HepG2 (cell line): ENCODE results near the gene SARNP. TPM values are rescaled to one million over a fixed set of nuclear protein-coding genes. Genes with fewer than 3 reads are reported as not detected.

ENCODE experiments used
- AGO2 ChIP-seq: fragments of 200-400 bp; formaldehyde crosslinking; optimal IDR thresholded peaks from 2 replicates; pipeline ENCODE3; 2017; ENCODE audit warnings: mild to moderate bottlenecking, low read depth, low read length, moderate library complexity
- ATF4 ChIP-seq, 2 experiments: fragments of 450-650 bp in 1 of 2; sonication (generic) in 1 of 2; formaldehyde crosslinking; IDR thresholded peaks; 2 replicates each; pipeline versions ENCODE4 v1.5.0 to v1.8.0; 2020 to 2022; ENCODE audit warnings: mild to moderate bottlenecking in 1 of 2, missing genetic modification reagents in 1 of 2
- ATF7 ChIP-seq, 2 experiments: fragments of 450-650 bp in 1 of 2; sonication (generic) in 1 of 2; formaldehyde crosslinking in 1 of 2; IDR thresholded peaks; 2 replicates each; pipeline versions ENCODE4 v1.4.0 to v1.6.1; 2016 to 2020; ENCODE audit warnings: antibody characterized with exemption in 1 of 2, mild to moderate bottlenecking in 1 of 2, missing genetic modification reagents in 1 of 2
- CEBPG ChIP-seq: IDR thresholded peaks from 2 replicates; pipeline ENCODE4 v1.6.1; 2016
- DMAP1 ChIP-seq: IDR thresholded peaks from 2 replicates; pipeline ENCODE4 v1.6.1; 2016
- GLI4 ChIP-seq: sonication (generic); formaldehyde crosslinking; IDR thresholded peaks from 2 replicates; pipeline ENCODE4 v1.5.1; 2020; ENCODE audit warnings: missing genetic modification reagents, mild to moderate bottlenecking, moderate library complexity, borderline replicate concordance
- MAFK ChIP-seq, 2 experiments: IDR thresholded peaks in 1 of 2; conservative IDR thresholded peaks in 1 of 2; 2 replicates each; pipeline ENCODE4 v1.6.1; 2011; ENCODE audit warnings: improper control_type of control experiment in 2 of 2, low read length in 2 of 2
- TFDP1 ChIP-seq: IDR thresholded peaks from 2 replicates; pipeline ENCODE4 v1.6.1; 2016; ENCODE audit warnings: missing compliant biosample characterization, missing genetic modification reagents, borderline replicate concordance
- TGIF2 ChIP-seq: IDR thresholded peaks from 2 replicates; pipeline ENCODE4 v1.6.1; 2016; ENCODE audit warnings: control low read depth, missing compliant biosample characterization
- ZBTB49 ChIP-seq: sonication (generic); formaldehyde crosslinking; IDR thresholded peaks from 2 replicates; pipeline ENCODE4 v1.4.0; 2020; ENCODE audit warnings: missing genetic modification reagents, borderline replicate concordance
- ZFP1 ChIP-seq: IDR thresholded peaks from 2 replicates; pipeline ENCODE4 v1.6.1; 2016
- ZNF414 ChIP-seq: sonication (generic); formaldehyde crosslinking; IDR thresholded peaks from 2 replicates; pipeline ENCODE4 v1.5.0; 2020; ENCODE audit warnings: missing genetic modification reagents
- ZNF501 ChIP-seq: sonication (generic); formaldehyde crosslinking; IDR thresholded peaks from 2 replicates; pipeline ENCODE4 v1.5.1; 2020; ENCODE audit warnings: mild to moderate bottlenecking, moderate library complexity, missing genetic modification reagents
- ZNF746 ChIP-seq: sonication (generic); formaldehyde crosslinking; IDR thresholded peaks from 2 replicates; pipeline ENCODE4 v1.8.0; 2022; ENCODE audit warnings: mild to moderate bottlenecking, missing genetic modification reagents
- ZNF749 ChIP-seq: sonication (generic); formaldehyde crosslinking; IDR thresholded peaks from 2 replicates; pipeline ENCODE4 v1.8.0; 2022; ENCODE audit warnings: mild to moderate bottlenecking, missing genetic modification reagents, moderate library complexity, borderline replicate concordance
- ZNF773 ChIP-seq: sonication (generic); formaldehyde crosslinking; IDR thresholded peaks from 2 replicates; pipeline ENCODE4 v1.4.0; 2020; ENCODE audit warnings: missing genetic modification reagents, borderline replicate concordance
- ZNF776 ChIP-seq: sonication (generic); formaldehyde crosslinking; IDR thresholded peaks from 2 replicates; pipeline ENCODE4 v1.4.0; 2020; ENCODE audit warnings: mild to moderate bottlenecking, missing genetic modification reagents
- polyA plus RNA-seq, 8 experiments: library from polyadenylated mRNA; depleted of rRNA in 3 of 8; stranded (reverse) in 7 of 8; unstranded in 1 of 8; fragments of >200 nt; fragmentation: Illumina TruSeq in 4 of 8; extraction: Trizol in 4 of 8; gene quantifications; 2 replicates each; pipeline versions ENCODE4 v1.2.1 to v1.2.3, GENCODE V29; 2011 to 2016; ENCODE audit warnings: low read depth in 4 of 8, missing spikeins in 1 of 8, mixed read lengths in 1 of 8; ENCODE audit not compliant: insufficient read depth in 1 of 8
- total RNA-seq, 5 experiments: library from RNA; depleted of rRNA; stranded (reverse); fragments of >200 nt; fragmentation: Illumina TruSeq; extraction: Trizol; gene quantifications; 2 replicates each; pipeline ENCODE4 v1.2.3, GENCODE V29; 2016; ENCODE audit warnings: low read depth in 1 of 5
- TF ChIP-seq, protein P1 (sequence below): sonication (generic); formaldehyde crosslinking; IDR thresholded peaks from 2 replicates; pipeline ENCODE4 v1.4.0; 2020; ENCODE audit warnings: mild to moderate bottlenecking, missing genetic modification reagents
- TF ChIP-seq, protein P2 (sequence below): sonication (generic); formaldehyde crosslinking; IDR thresholded peaks from 2 replicates; pipeline ENCODE4 v1.9.0; 2022; ENCODE audit warnings: missing genetic modification reagents, mild to moderate bottlenecking, borderline replicate concordance
- TF ChIP-seq, protein P3 (sequence below): sonication (generic); formaldehyde crosslinking; IDR thresholded peaks from 2 replicates; pipeline ENCODE4 v1.4.0; 2020; ENCODE audit warnings: missing genetic modification reagents

The SARNP gene
- total and polyA plus RNA-seq, 2 of the 13 experiments (the other 11 are each of a cell fraction or from before 2014, with no cell fraction given), result 59.0 to 95.4 TPM

DNA sequence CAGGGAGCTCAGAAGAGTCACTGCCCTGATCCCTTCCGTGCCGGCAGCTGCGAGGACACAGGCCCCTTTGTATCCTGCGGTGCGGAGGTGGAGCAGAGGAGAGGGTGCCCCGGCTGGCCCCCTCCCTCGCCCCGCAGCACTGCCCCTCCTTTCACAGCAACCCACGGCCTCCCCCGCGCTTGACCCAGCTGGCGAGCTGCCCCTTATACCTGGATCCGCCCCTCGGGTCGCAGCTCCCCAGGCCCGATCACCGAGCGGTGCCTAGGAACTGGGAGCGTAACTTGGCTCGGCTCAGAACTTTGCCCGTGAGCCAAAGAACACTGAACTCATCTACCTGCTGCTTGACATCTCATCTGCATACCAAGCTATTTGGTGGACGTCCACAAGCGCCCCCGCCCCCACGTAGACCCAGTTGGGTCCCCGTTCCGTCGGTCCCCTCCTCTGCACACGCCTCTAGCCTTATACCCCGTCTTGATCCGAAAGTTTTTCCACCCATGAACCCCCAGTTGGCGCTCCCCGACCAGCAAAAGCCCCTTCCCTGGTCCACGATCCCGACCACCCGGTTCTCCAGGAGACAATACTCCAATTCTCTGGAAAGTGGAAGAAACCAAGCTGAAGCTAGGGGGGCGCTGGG, 12.6 kb upstream of the SARNP start (continued):
- TF ChIP-seq ZBTB49 (CRISPR knock-in tag), result no peak
- TF ChIP-seq ATF4 (CRISPR knock-in tag; IDR thresholded peaks at IDR 0.05), result no peak
- peak; percentile 63; the same call in 1 of the 2 replicates for TF ChIP-seq ZNF749 (CRISPR knock-in tag)
- TF ChIP-seq, protein P1, sequence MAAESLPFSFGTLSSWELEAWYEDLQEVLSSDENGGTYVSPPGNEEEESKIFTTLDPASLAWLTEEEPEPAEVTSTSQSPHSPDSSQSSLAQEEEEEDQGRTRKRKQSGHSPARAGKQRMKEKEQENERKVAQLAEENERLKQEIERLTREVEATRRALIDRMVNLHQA (CRISPR knock-in tag), result no peak
- TF ChIP-seq ZNF746 (CRISPR knock-in tag), result peak; percentile 47; the same call in 1 of the 2 replicates
- no peak for TF ChIP-seq ZFP1 (CRISPR knock-in tag)
- TF ChIP-seq MAFK (conservative IDR thresholded peaks at IDR 0.05 in 1 of 2, IDR thresholded peaks at IDR 0.05 in 1 of 2; ENCODE audit: low read length in 2 of 2), result no peak
- no peak for TF ChIP-seq TGIF2 (CRISPR knock-in tag)
- TF ChIP-seq AGO2, result peak; percentile 92
- 0 out of 2 replicates have a peak, but pooled peaks have one; percentile 11 for TF ChIP-seq GLI4 (CRISPR knock-in tag)
- TF ChIP-seq DMAP1 (CRISPR knock-in tag), result 0 out of 2 replicates have a peak, but pooled peaks have one; percentile 7
- TF ChIP-seq ZNF773 (CRISPR knock-in tag), result no peak
- TF ChIP-seq, protein P2, sequence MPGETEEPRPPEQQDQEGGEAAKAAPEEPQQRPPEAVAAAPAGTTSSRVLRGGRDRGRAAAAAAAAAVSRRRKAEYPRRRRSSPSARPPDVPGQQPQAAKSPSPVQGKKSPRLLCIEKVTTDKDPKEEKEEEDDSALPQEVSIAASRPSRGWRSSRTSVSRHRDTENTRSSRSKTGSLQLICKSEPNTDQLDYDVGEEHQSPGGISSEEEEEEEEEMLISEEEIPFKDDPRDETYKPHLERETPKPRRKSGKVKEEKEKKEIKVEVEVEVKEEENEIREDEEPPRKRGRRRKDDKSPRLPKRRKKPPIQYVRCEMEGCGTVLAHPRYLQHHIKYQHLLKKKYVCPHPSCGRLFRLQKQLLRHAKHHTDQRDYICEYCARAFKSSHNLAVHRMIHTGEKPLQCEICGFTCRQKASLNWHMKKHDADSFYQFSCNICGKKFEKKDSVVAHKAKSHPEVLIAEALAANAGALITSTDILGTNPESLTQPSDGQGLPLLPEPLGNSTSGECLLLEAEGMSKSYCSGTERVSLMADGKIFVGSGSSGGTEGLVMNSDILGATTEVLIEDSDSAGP (CRISPR knock-in tag), result peak; percentile 98; the same call in 1 of the 2 replicates
- TF ChIP-seq TFDP1 (CRISPR knock-in tag), result no peak
- no peak for TF ChIP-seq ZNF501 (CRISPR knock-in tag)
- TF ChIP-seq CEBPG (CRISPR knock-in tag), result no peak
- no peak for TF ChIP-seq ZNF414 (CRISPR knock-in tag)
- TF ChIP-seq, protein P3, sequence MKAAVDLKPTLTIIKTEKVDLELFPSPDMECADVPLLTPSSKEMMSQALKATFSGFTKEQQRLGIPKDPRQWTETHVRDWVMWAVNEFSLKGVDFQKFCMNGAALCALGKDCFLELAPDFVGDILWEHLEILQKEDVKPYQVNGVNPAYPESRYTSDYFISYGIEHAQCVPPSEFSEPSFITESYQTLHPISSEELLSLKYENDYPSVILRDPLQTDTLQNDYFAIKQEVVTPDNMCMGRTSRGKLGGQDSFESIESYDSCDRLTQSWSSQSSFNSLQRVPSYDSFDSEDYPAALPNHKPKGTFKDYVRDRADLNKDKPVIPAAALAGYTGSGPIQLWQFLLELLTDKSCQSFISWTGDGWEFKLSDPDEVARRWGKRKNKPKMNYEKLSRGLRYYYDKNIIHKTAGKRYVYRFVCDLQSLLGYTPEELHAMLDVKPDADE, result no peak
- no peak for TF ChIP-seq ATF7 (IDR thresholded peaks at IDR 0.05)
- TF ChIP-seq ATF7 (CRISPR knock-in tag; IDR thresholded peaks at IDR 0.05), result no peak
- TF ChIP-seq ZNF776, result no peak
